Lower leg skin (tissue), 3 donors: ENCODE measurements around the gene ZMAT3.

Source experiments
- CTCF ChIP-seq, 3 donors: fragments of 450-650 bp; IDR thresholded peaks; one replicate each; pipeline ENCODE4 v1.5.1; 2016; ENCODE audit warnings: antibody characterized with exemption in 3 of 3, mild to moderate bottlenecking in 3 of 3, moderate library complexity in 2 of 3
- POLR2A ChIP-seq, 2 donors: fragments of 450-650 bp; IDR thresholded peaks; one replicate each; pipeline ENCODE4 v1.6.1; 2016 to 2017; ENCODE audit warnings: antibody characterized with exemption in 2 of 2, mild to moderate bottlenecking in 1 of 2, moderate library complexity in 1 of 2

DNA sequence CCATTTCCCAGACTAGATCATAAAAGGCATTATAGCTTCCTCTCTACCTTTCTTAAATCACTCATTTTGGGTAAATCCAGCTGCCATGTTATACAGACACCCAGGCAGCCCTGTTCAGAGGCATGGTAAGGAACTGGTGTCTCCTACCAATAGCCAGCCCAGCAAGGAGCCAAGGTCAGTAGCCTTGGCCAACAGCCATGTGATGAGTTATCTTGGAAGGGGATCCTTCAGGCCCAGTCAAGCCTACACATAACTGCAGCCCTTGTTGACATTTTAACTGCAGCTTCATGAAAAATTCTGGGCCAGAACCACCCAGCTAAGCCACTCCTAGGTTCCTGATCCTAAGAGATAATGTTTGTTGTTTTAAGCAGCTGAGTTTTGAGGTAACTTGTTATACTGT is 29.0 kb upstream of the ZMAT3 start:
- TF ChIP-seq CTCF (IDR thresholded peaks at IDR 0.05) = no peak
- no peak for TF ChIP-seq POLR2A (IDR thresholded peaks at IDR 0.05)
